ENCODE data around the gene GRAMD1A. TPM values are rescaled to one million over a fixed set of nuclear protein-coding genes. Genes with fewer than 3 reads are reported as not detected.
A peak's percentile ranks its signal among the peaks of the same experiment; 100 is the strongest.

Gene GRAMD1A
- total RNA-seq, 1 donor from 2014 or later: 67.9 TPM

- Mint-ChIP-seq H3K4me3 (ENCODE audit: unreplicated experiment) (no peak overlapping the region), H3K4me1 (ENCODE audit: low read depth) (peaks cover 4% of the 10 kb centered on the region), H3K27me3 (ENCODE audit: low read depth) (peaks cover 18% of the 10 kb centered on the region)
Measured at GRCh38 chr19:35052599-35053190, 52.6 kb downstream of the GRAMD1A start.

GRCh38 chr19:35053667-35054293 is 53.7 kb downstream of the GRAMD1A start:
- DNase-seq (ENCODE audit: low spot score): no peak
- Mint-ChIP-seq H3K4me3 (ENCODE audit: unreplicated experiment) (no peak overlapping the region), H3K9me3 (ENCODE audit: low read depth) (no peaks in the 10 kb centered on the region), H3K27me3 (ENCODE audit: low read depth) (peaks cover 16% of the 10 kb centered on the region), H3K36me3 (ENCODE audit: low read depth) (no peaks in the 10 kb centered on the region), H3K27ac (ENCODE audit: unreplicated experiment) (no peak overlapping the region), H3K4me1 (ENCODE audit: low read depth) (peaks cover under 1% of the 10 kb centered on the region)
- no peak for TF ChIP-seq CTCF (IDR thresholded peaks at IDR 0.05)

More at GRCh38 chr19:35052599-35053190, 52.6 kb downstream of the GRAMD1A start:
- no peaks in the 10 kb centered on the region for H3K36me3 Mint-ChIP-seq (ENCODE audit: low read depth)
- no peak overlapping the region for H3K27ac Mint-ChIP-seq (ENCODE audit: unreplicated experiment)
- no peak for TF ChIP-seq CTCF (IDR thresholded peaks at IDR 0.05)
- DNase-seq (ENCODE audit: low spot score): no peak
- H3K9me3 Mint-ChIP-seq (ENCODE audit: low read depth): no peaks in the 10 kb centered on the region

GRCh38 chr19:35054626-35055025 is 54.5 kb downstream of the GRAMD1A start:
- no peaks in the 10 kb centered on the region for H3K36me3 Mint-ChIP-seq (ENCODE audit: low read depth)
- H3K4me1 Mint-ChIP-seq (ENCODE audit: low read depth): no peaks in the 10 kb centered on the region
- no peak overlapping the region for H3K4me3 Mint-ChIP-seq (ENCODE audit: unreplicated experiment)
- DNase-seq (ENCODE audit: low spot score): no peak
- H3K27me3 Mint-ChIP-seq (ENCODE audit: low read depth): peaks cover 15% of the 10 kb centered on the region
- no peak overlapping the region for H3K27ac Mint-ChIP-seq (ENCODE audit: unreplicated experiment)
- TF ChIP-seq CTCF (IDR thresholded peaks at IDR 0.05): no peak
- H3K9me3 Mint-ChIP-seq (ENCODE audit: low read depth): no peaks in the 10 kb centered on the region

- Mint-ChIP-seq H3K9me3 (ENCODE audit: low read depth) (no peaks in the 10 kb centered on the region), H3K27ac (ENCODE audit: unreplicated experiment) (no peak overlapping the region), H3K4me1 (ENCODE audit: low read depth) (no peaks in the 10 kb centered on the region), H3K27me3 (ENCODE audit: low read depth) (peaks cover 16% of the 10 kb centered on the region), H3K4me3 (ENCODE audit: unreplicated experiment) (no peak overlapping the region), H3K36me3 (ENCODE audit: low read depth) (no peaks in the 10 kb centered on the region)
- peak; percentile 41 for TF ChIP-seq CTCF (IDR thresholded peaks at IDR 0.05)
- no peak for DNase-seq (ENCODE audit: low spot score)
Measured at GRCh38 chr19:35055715-35056179, 55.6 kb downstream of the GRAMD1A start.

GRCh38 chr19:35056513-35057063 is 56.5 kb downstream of the GRAMD1A start:
- no peak for TF ChIP-seq CTCF (IDR thresholded peaks at IDR 0.05)
- Mint-ChIP-seq H3K4me3 (ENCODE audit: unreplicated experiment) (no peak overlapping the region), H3K4me1 (ENCODE audit: low read depth) (no peaks in the 10 kb centered on the region), H3K36me3 (ENCODE audit: low read depth) (no peaks in the 10 kb centered on the region), H3K9me3 (ENCODE audit: low read depth) (no peaks in the 10 kb centered on the region), H3K27me3 (ENCODE audit: low read depth) (peaks cover 18% of the 10 kb centered on the region), H3K27ac (ENCODE audit: unreplicated experiment) (no peak overlapping the region)
- DNase-seq (ENCODE audit: low spot score): no peak

All from chondrocyte (in vitro differentiated cells).